HepG2 (cell line): Measurements from ENCODE around the gene IL3. TPM values are rescaled to one million over a fixed set of nuclear protein-coding genes. Genes with fewer than 3 reads are reported as not detected.

ENCODE experiments used
- ATAC-seq: fragments of 200-7000 bp; cut with Tn5 transposase; 3 replicates; pipeline ENCODE4 v1.9.1; 2020; ENCODE audit warnings: mild to moderate bottlenecking, moderate library complexity
- BruUV-seq: library from RNA; stranded (reverse); fragments of 400-500 nt; replicated peaks from 2 replicates; lab custom pipeline; 2021; lab: Mats Ljungman, UMichigan
- CTCF ChIA-PET: fragments of 300-600 bp; formaldehyde crosslinking; extraction: SDS; loops from one replicate; lab custom pipeline; 2021; ENCODE audit warnings: low total read pairs, inconsistent platforms, low intra/inter-chr PET ratio; lab: Yijun Ruan, JAX
- POLR2A ChIA-PET: fragments of 350-600 bp; sonication (Branson Sonifier 250); formaldehyde crosslinking; loops from one replicate; lab custom pipeline; 2020; ENCODE audit warnings: antibody characterized with exemption, inconsistent platforms; lab: Yijun Ruan, JAX
- DNase-seq: peaks from one replicate; pipeline ENCODE4 v3.0.0-alpha.2; 2015; ENCODE audit warnings: low spot score
- FAIRE-seq: peaks from 3 replicates; lab custom pipeline; 2011; peaks lifted over from hg19 to GRCh38; lab: Jason Lieb, UNC
- H2AFZ ChIP-seq: one replicate; pipeline ENCODE4 v1.6.1; 2011; ENCODE audit warnings: low read length, inconsistent platforms
- H3K27ac ChIP-seq: fragments of 300-600 bp; 3 replicates; pipeline ENCODE4 v1.8.0; 2011; ENCODE audit warnings: mixed run types, mild to moderate bottlenecking, mixed read lengths, low read length, inconsistent platforms; ENCODE audit not compliant: insufficient read depth; ENCODE audit errors: extremely low read length
- H3K27me3 ChIP-seq, 2 experiments: fragments of 200-600 bp in 1 of 2; 2 replicates in 1 of 2; 3 replicates in 1 of 2; pipeline versions ENCODE4 v1.6.0 to v1.8.0; 2011; ENCODE audit warnings: low read length in 2 of 2, mild to moderate bottlenecking in 2 of 2, moderate library complexity in 2 of 2, inconsistent platforms in 1 of 2; ENCODE audit not compliant: insufficient read depth in 2 of 2, control insufficient read depth in 1 of 2
- H3K36me3 ChIP-seq, 2 experiments: fragments of 200-600 bp in 1 of 2; replicated peaks in 1 of 2; 2 replicates in 1 of 2; 3 replicates in 1 of 2; pipeline versions ENCODE4 v1.5.1 to v1.8.0; 2011; ENCODE audit warnings: low read length in 2 of 2, inconsistent platforms in 1 of 2; ENCODE audit not compliant: insufficient read depth in 2 of 2, control insufficient read depth in 1 of 2
- H3K4me1 ChIP-seq: 2 replicates; pipeline ENCODE4 v1.5.1; 2012; ENCODE audit warnings: low read length, inconsistent platforms; ENCODE audit not compliant: insufficient read depth
- H3K4me2 ChIP-seq: 2 replicates; pipeline ENCODE4 v1.6.0; 2011; ENCODE audit warnings: low read depth, low read length, inconsistent platforms
- H3K4me3 ChIP-seq, 3 experiments: fragments of 200-600 bp in 1 of 3; sonication (generic), shearing (Covaris generic) in 1 of 3; replicated peaks in 1 of 3; 2 replicates each; pipeline ENCODE4 v1.5.1; 2011 to 2016; ENCODE audit warnings: low read length in 3 of 3, inconsistent platforms in 2 of 3, low read depth in 2 of 3, mild to moderate bottlenecking in 2 of 3, control low read depth in 1 of 3, mixed read lengths in 1 of 3; ENCODE audit not compliant: insufficient read depth in 1 of 3
- H3K79me2 ChIP-seq: one replicate; pipeline ENCODE4 v1.6.1; 2011; ENCODE audit warnings: low read length, inconsistent platforms; ENCODE audit not compliant: insufficient read depth
- H3K9ac ChIP-seq: 2 replicates; pipeline ENCODE4 v1.6.0; 2011; ENCODE audit warnings: mild to moderate bottlenecking, low read depth, low read length, inconsistent platforms; ENCODE audit not compliant: insufficient read depth
- H3K9me3 ChIP-seq: 2 replicates; pipeline ENCODE4 v1.5.1; 2012; ENCODE audit warnings: mild to moderate bottlenecking, low read length
- H4K20me1 ChIP-seq: 2 replicates; pipeline ENCODE4 v1.6.0; 2011; ENCODE audit warnings: inconsistent platforms, mild to moderate bottlenecking, low read length, moderate library complexity; ENCODE audit not compliant: insufficient read depth
- E2F2 ChIP-seq: sonication (generic); formaldehyde crosslinking; IDR thresholded peaks from 2 replicates; pipeline ENCODE4 v1.4.0; 2020; ENCODE audit warnings: missing genetic modification reagents, borderline replicate concordance
- FOXK1 ChIP-seq: sonication (generic); formaldehyde crosslinking; IDR thresholded peaks from 2 replicates; pipeline ENCODE4 v1.4.0; 2020; ENCODE audit warnings: low read depth, missing genetic modification reagents, borderline replicate concordance
- HOXD1 ChIP-seq: sonication (generic); formaldehyde crosslinking; IDR thresholded peaks from 2 replicates; pipeline ENCODE4 v1.5.0; 2020; ENCODE audit warnings: missing genetic modification reagents
- KAT8 ChIP-seq: IDR thresholded peaks from 2 replicates; pipeline ENCODE4 v1.6.1; 2016; ENCODE audit warnings: missing genetic modification reagents, missing compliant biosample characterization
- KLF6 ChIP-seq: IDR thresholded peaks from 2 replicates; pipeline ENCODE4 v1.8.0; 2016; ENCODE audit warnings: missing biosample characterization, missing genetic modification reagents
- KMT2B ChIP-seq: IDR thresholded peaks from 2 replicates; pipeline ENCODE4 v1.6.1; 2016; ENCODE audit warnings: missing genetic modification reagents, missing compliant biosample characterization
- SP5 ChIP-seq: IDR thresholded peaks from 2 replicates; pipeline ENCODE4 v1.6.1; 2016; ENCODE audit warnings: low read depth, borderline replicate concordance
- SUZ12 ChIP-seq: fragments of 150-350 bp; IDR thresholded peaks from 2 replicates; pipeline ENCODE4 v1.6.1; 2014; ENCODE audit warnings: low read depth, low read length
- ZKSCAN8 ChIP-seq: IDR thresholded peaks from 2 replicates; pipeline ENCODE4 v1.6.1; 2016; ENCODE audit warnings: borderline replicate concordance, missing genetic modification reagents, missing compliant biosample characterization
- ZNF136 ChIP-seq: sonication (generic); formaldehyde crosslinking; IDR thresholded peaks from 2 replicates; pipeline ENCODE4 v1.8.1; 2022; ENCODE audit warnings: low read depth, mild to moderate bottlenecking, moderate library complexity, missing genetic modification reagents
- ZNF431 ChIP-seq: sonication (generic); formaldehyde crosslinking; IDR thresholded peaks from 2 replicates; pipeline ENCODE4 v1.9.0; 2022; ENCODE audit warnings: missing genetic modification reagents, low read depth, mild to moderate bottlenecking, borderline replicate concordance
- ZNF513 ChIP-seq: sonication (generic); formaldehyde crosslinking; conservative IDR thresholded peaks from 2 replicates; pipeline ENCODE4 v1.5.0; 2020; ENCODE audit warnings: missing genetic modification reagents
- ZNF557 ChIP-seq: sonication (generic); formaldehyde crosslinking; IDR thresholded peaks from 2 replicates; pipeline ENCODE4 v1.4.0; 2020; ENCODE audit warnings: missing genetic modification reagents
- in situ Hi-C: cut with HindIII; loops from 2 replicates; pipeline ENCODE4 v1.10.0; 2017; ENCODE audit warnings: low pct_unique_long_range_greater_than_20kb; ENCODE audit not compliant: extremely low pct_ligation_motif_present
- intact Hi-C: fragments of 100-400 bp; cut with micrococcal nuclease; formaldehyde crosslinking; loops from one replicate; pipeline ENCODE4 v1.10.0; 2022; ENCODE audit not compliant: unreplicated experiment
- polyA plus RNA-seq, 8 experiments: library from polyadenylated mRNA; depleted of rRNA in 3 of 8; stranded (reverse) in 7 of 8; unstranded in 1 of 8; fragments of >200 nt; fragmentation: Illumina TruSeq in 4 of 8; extraction: Trizol in 4 of 8; gene quantifications; 2 replicates each; pipeline versions ENCODE4 v1.2.1 to v1.2.3, GENCODE V29; 2011 to 2016; ENCODE audit warnings: low read depth in 4 of 8, missing spikeins in 1 of 8, mixed read lengths in 1 of 8; ENCODE audit not compliant: insufficient read depth in 1 of 8
- total RNA-seq, 5 experiments: library from RNA; depleted of rRNA; stranded (reverse); fragments of >200 nt; fragmentation: Illumina TruSeq; extraction: Trizol; gene quantifications; 2 replicates each; pipeline ENCODE4 v1.2.3, GENCODE V29; 2016; ENCODE audit warnings: low read depth in 1 of 5
- TF ChIP-seq, protein P1 (sequence below): sonication (generic); formaldehyde crosslinking; IDR thresholded peaks from 2 replicates; pipeline ENCODE4 v1.5.0; 2020; ENCODE audit warnings: missing genetic modification reagents, mild to moderate bottlenecking, borderline replicate concordance
- TF ChIP-seq, protein P2 (sequence below): sonication (generic); formaldehyde crosslinking; conservative IDR thresholded peaks from 2 replicates; pipeline ENCODE4 v1.8.0; 2022; ENCODE audit warnings: mild to moderate bottlenecking, moderate library complexity, missing genetic modification reagents

Gene IL3
- total and polyA plus RNA-seq, 2 of the 13 experiments (the other 11 are each of a cell fraction or from before 2014, with no cell fraction given): not detected

DNA sequence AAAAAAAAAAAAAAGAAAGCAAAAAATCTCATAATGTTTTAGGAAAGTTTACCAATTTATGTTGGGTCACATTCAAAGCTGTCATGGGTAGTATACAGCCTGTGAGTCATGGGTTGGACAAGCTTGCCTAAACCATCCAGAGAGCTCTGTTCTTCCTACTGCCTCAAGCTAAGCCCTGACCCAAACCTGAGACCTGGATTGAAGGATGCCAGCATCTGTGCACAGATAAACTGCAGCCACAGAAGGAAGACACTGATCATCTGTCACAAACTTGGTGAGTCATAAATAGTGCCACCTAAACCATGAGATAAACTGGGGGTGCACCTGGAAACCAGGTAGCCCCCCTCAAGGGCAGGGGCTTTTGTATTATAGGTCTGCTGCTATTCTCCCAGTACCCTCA lies 44.1 kb downstream of the IL3 start:
- H3K27me3 ChIP-seq: no peaks in the 10 kb centered on the region; a peak in 1 of 5 replicates
- H3K4me2 ChIP-seq: no peak overlapping the region
- intact Hi-C loops: no loop called here
- in situ Hi-C loops: no loop called here
- no peak overlapping the region for H3K27ac ChIP-seq
- no peak overlapping the region for H3K9ac ChIP-seq
- CTCF ChIA-PET: no interaction called here
- DNase-seq (no peak), FAIRE-seq (no peak), ATAC-seq (no peak)
- no TSS peak for BruUV-seq
- no peaks in the 10 kb centered on the region for H3K36me3 ChIP-seq
- H3K9me3 ChIP-seq: no peaks in the 10 kb centered on the region
- TF ChIP-seq KLF6 (no peak), ZKSCAN8 (CRISPR knock-in tag) (no peak), E2F2 (CRISPR knock-in tag) (no peak), SUZ12 (no peak), ZNF513 (CRISPR knock-in tag) (no peak), ZNF431 (CRISPR knock-in tag) (no peak), FOXK1 (CRISPR knock-in tag) (no peak), KMT2B (CRISPR knock-in tag) (no peak), ZNF136 (CRISPR knock-in tag) (no peak), SP5 (CRISPR knock-in tag) (no peak), ZNF557 (CRISPR knock-in tag) (no peak), HOXD1 (no peak), KAT8 (no peak)
- TF ChIP-seq, protein P1, sequence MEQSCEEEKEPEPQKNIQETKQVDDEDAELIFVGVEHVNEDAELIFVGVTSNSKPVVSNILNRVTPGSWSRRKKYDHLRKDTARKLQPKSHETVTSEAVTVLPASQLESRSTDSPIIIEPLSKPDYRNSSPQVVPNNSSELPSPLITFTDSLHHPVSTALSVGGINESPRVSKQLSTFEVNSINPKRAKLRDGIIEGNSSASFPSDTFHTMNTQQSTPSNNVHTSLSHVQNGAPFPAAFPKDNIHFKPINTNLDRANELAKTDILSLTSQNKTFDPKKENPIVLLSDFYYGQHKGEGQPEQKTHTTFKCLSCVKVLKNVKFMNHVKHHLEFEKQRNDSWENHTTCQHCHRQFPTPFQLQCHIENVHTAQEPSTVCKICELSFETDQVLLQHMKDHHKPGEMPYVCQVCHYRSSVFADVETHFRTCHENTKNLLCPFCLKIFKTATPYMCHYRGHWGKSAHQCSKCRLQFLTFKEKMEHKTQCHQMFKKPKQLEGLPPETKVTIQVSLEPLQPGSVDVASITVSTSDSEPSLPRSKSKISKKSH: no peak
- TF ChIP-seq, protein P2, sequence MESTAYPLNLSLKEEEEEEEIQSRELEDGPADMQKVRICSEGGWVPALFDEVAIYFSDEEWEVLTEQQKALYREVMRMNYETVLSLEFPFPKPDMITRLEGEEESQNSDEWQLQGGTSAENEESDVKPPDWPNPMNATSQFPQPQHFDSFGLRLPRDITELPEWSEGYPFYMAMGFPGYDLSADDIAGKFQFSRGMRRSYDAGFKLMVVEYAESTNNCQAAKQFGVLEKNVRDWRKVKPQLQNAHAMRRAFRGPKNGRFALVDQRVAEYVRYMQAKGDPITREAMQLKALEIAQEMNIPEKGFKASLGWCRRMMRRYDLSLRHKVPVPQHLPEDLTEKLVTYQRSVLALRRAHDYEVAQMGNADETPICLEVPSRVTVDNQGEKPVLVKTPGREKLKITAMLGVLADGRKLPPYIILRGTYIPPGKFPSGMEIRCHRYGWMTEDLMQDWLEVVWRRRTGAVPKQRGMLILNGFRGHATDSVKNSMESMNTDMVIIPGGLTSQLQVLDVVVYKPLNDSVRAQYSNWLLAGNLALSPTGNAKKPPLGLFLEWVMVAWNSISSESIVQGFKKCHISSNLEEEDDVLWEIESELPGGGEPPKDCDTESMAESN: no peak
- POLR2A ChIA-PET: no interaction called here
- peaks cover 11% of the 10 kb centered on the region for H3K4me1 ChIP-seq
- H2AFZ ChIP-seq: no peak overlapping the region
- no peaks in the 10 kb centered on the region for H4K20me1 ChIP-seq
- no peaks in the 10 kb centered on the region for H3K79me2 ChIP-seq
- no peak overlapping the region for H3K4me3 ChIP-seq
